Body of pancreas (tissue), 4 donors: ENCODE data around the gene IRS1.

Experiments
- CTCF ChIP-seq, 7 experiments: fragments of 450-650 bp in 4 of 7; fragments of 200-600 bp in 3 of 7; sonication (generic) in 3 of 7; IDR thresholded peaks; one replicate each; pipeline ENCODE4 v1.5.1; 2016 to 2019; ENCODE audit warnings: antibody characterized with exemption in 7 of 7
- POLR2A ChIP-seq, 3 donors: fragments of 450-650 bp; IDR thresholded peaks; one replicate each; pipeline ENCODE4 v1.6.1; 2016; ENCODE audit warnings: antibody characterized with exemption in 3 of 3, mild to moderate bottlenecking in 2 of 3

GRCh38 chr2:226739545-226740030 lies 60.0 kb downstream of the IRS1 start:
- TF ChIP-seq CTCF (IDR thresholded peaks at IDR 0.05) = no peak
- TF ChIP-seq POLR2A (IDR thresholded peaks at IDR 0.05) = no peak
